ENCODE results near the gene RPP30. TPM values are rescaled to one million over a fixed set of nuclear protein-coding genes. Genes with fewer than 3 reads are reported as not detected.

The RPP30 gene
- total and polyA plus RNA-seq, 9 of the 15 experiments (the other 6 are each of a cell fraction or from before 2014, with no cell fraction given), result 37.3 to 170 (median 69.1) TPM

GRCh38 chr10:90871279-90871765, 452 bp upstream of the RPP30 start (continued):
- peak; percentile 22 to 53; a peak in 3 of 4 replicates for TF ChIP-seq RAD21 (CRISPR knock-in tag; conservative IDR thresholded peaks at IDR 0.05 in 1 of 2, IDR thresholded peaks at IDR 0.05 in 1 of 2)
- no peak for TF ChIP-seq TAF15 (IDR thresholded peaks at IDR 0.05; ENCODE audit: low read depth, low read length)
- TF ChIP-seq CTCF (IDR thresholded peaks at IDR 0.05 in 2 of 3, conservative IDR thresholded peaks at IDR 0.05 in 1 of 3; ENCODE audit: insufficient read depth in 2 of 3, low read depth in 1 of 3, low read length in 3 of 3), result peak; percentile 33 to 53 (median 48); a peak in 4 of 6 replicates
- no peak for TF ChIP-seq NCOR1 (IDR thresholded peaks at IDR 0.05)
- TF ChIP-seq GTF2E2 (tag; IDR thresholded peaks at IDR 0.05), result 0 out of 2 replicates have a peak, but pooled peaks have one; percentile 18
- TF ChIP-seq ETS1 (conservative IDR thresholded peaks at IDR 0.05; ENCODE audit: control insufficient read depth, low read depth, low read length), result no peak
- TF ChIP-seq CBX3 (IDR thresholded peaks at IDR 0.05; ENCODE audit: borderline replicate concordance in 1 of 2, low read length in 2 of 2), result 0 out of 3 replicates have a peak, but pooled peaks of 1 of the 2 experiments have one; percentile 35
- TF ChIP-seq ZKSCAN8 (CRISPR knock-in tag; IDR thresholded peaks at IDR 0.05), result peak; percentile 87
- 0 out of 2 replicates have a peak, but pooled peaks have one; percentile 14 for TF ChIP-seq SMC3 (conservative IDR thresholded peaks at IDR 0.05; ENCODE audit: insufficient read depth, low read depth, low read length)
- TF ChIP-seq, protein P1, sequence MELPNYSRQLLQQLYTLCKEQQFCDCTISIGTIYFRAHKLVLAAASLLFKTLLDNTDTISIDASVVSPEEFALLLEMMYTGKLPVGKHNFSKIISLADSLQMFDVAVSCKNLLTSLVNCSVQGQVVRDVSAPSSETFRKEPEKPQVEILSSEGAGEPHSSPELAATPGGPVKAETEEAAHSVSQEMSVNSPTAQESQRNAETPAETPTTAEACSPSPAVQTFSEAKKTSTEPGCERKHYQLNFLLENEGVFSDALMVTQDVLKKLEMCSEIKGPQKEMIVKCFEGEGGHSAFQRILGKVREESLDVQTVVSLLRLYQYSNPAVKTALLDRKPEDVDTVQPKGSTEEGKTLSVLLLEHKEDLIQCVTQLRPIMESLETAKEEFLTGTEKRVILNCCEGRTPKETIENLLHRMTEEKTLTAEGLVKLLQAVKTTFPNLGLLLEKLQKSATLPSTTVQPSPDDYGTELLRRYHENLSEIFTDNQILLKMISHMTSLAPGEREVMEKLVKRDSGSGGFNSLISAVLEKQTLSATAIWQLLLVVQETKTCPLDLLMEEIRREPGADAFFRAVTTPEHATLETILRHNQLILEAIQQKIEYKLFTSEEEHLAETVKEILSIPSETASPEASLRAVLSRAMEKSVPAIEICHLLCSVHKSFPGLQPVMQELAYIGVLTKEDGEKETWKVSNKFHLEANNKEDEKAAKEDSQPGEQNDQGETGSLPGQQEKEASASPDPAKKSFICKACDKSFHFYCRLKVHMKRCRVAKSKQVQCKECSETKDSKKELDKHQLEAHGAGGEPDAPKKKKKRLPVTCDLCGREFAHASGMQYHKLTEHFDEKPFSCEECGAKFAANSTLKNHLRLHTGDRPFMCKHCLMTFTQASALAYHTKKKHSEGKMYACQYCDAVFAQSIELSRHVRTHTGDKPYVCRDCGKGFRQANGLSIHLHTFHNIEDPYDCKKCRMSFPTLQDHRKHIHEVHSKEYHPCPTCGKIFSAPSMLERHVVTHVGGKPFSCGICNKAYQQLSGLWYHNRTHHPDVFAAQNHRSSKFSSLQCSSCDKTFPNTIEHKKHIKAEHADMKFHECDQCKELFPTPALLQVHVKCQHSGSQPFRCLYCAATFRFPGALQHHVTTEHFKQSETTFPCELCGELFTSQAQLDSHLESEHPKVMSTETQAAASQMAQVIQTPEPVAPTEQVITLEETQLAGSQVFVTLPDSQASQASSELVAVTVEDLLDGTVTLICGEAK (IDR thresholded peaks at IDR 0.05), result 0 out of 2 replicates have a peak, but pooled peaks have one; percentile 23
- TF ChIP-seq, protein P1 (CRISPR knock-in tag; IDR thresholded peaks at IDR 0.05), result no peak
- 0 out of 2 replicates have a peak, but pooled peaks have one; percentile 15 for TF ChIP-seq PML (IDR thresholded peaks at IDR 0.05; ENCODE audit: low read length)
- TF ChIP-seq, protein P2, sequence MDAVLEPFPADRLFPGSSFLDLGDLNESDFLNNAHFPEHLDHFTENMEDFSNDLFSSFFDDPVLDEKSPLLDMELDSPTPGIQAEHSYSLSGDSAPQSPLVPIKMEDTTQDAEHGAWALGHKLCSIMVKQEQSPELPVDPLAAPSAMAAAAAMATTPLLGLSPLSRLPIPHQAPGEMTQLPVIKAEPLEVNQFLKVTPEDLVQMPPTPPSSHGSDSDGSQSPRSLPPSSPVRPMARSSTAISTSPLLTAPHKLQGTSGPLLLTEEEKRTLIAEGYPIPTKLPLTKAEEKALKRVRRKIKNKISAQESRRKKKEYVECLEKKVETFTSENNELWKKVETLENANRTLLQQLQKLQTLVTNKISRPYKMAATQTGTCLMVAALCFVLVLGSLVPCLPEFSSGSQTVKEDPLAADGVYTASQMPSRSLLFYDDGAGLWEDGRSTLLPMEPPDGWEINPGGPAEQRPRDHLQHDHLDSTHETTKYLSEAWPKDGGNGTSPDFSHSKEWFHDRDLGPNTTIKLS (IDR thresholded peaks at IDR 0.05; ENCODE audit: borderline replicate concordance, low read depth), result peak; percentile 46; the same call in 1 of the 2 replicates

Data from K562 (cell line).